Measurements from ENCODE around the gene COPZ2.

The COPZ2 gene

GRCh38 chr17:48064638-48065037, 27.0 kb upstream of the COPZ2 start:
- Mint-ChIP-seq H3K4me1 (peaks cover 3% of the 10 kb centered on the region), H3K27ac (peak overlapping the region; percentile 17), H3K4me3 (no peak overlapping the region), H3K36me3 (peaks cover 15% of the 10 kb centered on the region), H3K27me3 (no peaks in the 10 kb centered on the region), H3K9me3 (no peaks in the 10 kb centered on the region)
- ATAC-seq (ENCODE audit: low read depth) = no peak
- DNase-seq (ENCODE audit: low spot score in 2 of 2) = no peak

DNA sequence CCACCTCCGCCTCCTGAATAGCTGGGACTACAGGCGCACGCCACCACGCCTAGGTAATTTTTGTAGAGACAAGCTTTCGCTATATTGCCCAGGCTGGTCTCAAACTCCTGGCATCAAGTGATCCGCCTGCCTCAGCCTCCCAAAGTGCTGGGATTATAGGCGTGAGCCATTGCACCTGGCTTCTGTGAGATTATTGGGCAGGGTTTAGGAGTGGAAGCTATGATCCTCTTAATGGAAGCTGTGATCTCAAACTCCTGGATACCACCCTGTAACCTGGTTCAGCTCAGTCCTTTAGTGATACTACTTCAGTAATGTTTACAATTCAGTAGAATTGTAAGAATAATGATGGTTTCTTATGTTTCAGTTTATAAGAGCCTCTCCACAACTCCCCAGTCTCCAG, 24.7 kb upstream of the COPZ2 start:
- Mint-ChIP-seq H3K9me3 (no peaks in the 10 kb centered on the region), H3K4me3 (no peak overlapping the region), H3K4me1 (peaks cover 6% of the 10 kb centered on the region), H3K36me3 (peaks cover 24% of the 10 kb centered on the region), H3K27ac (no peak overlapping the region), H3K27me3 (no peaks in the 10 kb centered on the region)
- DNase-seq (ENCODE audit: low spot score in 2 of 2) (no peak), ATAC-seq (ENCODE audit: low read depth) (no peak)

DNA sequence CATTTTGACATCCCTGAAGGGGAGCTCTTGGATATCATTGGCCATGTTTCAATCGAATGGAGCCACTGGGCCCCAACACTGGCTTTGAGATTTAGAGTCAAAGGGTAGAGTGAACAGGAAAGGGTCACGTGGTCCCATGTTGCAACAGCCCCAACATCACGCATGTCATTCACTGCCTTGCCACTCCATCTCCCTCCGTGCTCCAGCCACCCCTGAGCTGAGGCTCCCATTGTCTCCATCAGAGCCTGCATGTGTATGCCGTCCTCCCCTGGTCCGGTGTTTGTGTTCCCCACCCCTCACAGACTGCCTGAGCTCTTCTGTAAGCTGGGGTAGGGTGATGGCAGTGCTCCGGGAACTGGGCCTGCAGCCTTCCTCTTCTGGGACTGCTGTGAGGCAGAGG, 22.7 kb upstream of the COPZ2 start:
- no peak overlapping the region for H3K27ac Mint-ChIP-seq
- DNase-seq (ENCODE audit: low spot score in 2 of 2) = no peak

DNA sequence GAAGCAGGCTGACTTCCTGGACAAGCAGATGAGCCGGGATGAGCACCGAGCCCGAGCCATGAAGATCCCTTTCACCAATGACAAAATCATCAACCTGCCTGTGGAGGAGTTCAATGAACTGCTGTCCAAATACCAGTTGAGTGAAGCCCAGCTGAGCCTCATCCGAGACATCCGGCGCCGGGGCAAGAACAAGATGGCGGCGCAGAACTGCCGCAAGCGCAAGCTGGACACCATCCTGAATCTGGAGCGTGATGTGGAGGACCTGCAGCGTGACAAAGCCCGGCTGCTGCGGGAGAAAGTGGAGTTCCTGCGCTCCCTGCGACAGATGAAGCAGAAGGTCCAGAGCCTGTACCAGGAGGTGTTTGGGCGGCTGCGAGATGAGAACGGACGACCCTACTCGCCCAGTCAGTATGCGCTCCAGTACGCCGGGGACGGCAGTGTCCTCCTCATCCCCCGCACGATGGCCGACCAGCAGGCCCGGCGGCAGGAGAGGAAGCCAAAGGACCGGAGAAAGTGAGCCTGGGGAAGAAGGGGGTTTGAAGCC, 21.6 kb upstream of the COPZ2 start:
- H3K36me3 Mint-ChIP-seq = peaks cover 33% of the 10 kb centered on the region
- H3K4me1 Mint-ChIP-seq = peaks cover 24% of the 10 kb centered on the region
- H3K4me3 Mint-ChIP-seq = no peak overlapping the region
- DNase-seq (ENCODE audit: low spot score in 2 of 2) = no peak
- H3K27me3 Mint-ChIP-seq = no peaks in the 10 kb centered on the region
- no peaks in the 10 kb centered on the region for H3K9me3 Mint-ChIP-seq
- ATAC-seq (ENCODE audit: low read depth) = no peak
- no peak overlapping the region for H3K27ac Mint-ChIP-seq

More for the DNA sequence above, 22.7 kb upstream of the COPZ2 start:
- Mint-ChIP-seq H3K36me3 (peaks cover 35% of the 10 kb centered on the region), H3K4me1 (peaks cover 22% of the 10 kb centered on the region), H3K4me3 (no peak overlapping the region), H3K9me3 (no peaks in the 10 kb centered on the region), H3K27me3 (no peaks in the 10 kb centered on the region)
- ATAC-seq (ENCODE audit: low read depth) = no peak

DNA sequence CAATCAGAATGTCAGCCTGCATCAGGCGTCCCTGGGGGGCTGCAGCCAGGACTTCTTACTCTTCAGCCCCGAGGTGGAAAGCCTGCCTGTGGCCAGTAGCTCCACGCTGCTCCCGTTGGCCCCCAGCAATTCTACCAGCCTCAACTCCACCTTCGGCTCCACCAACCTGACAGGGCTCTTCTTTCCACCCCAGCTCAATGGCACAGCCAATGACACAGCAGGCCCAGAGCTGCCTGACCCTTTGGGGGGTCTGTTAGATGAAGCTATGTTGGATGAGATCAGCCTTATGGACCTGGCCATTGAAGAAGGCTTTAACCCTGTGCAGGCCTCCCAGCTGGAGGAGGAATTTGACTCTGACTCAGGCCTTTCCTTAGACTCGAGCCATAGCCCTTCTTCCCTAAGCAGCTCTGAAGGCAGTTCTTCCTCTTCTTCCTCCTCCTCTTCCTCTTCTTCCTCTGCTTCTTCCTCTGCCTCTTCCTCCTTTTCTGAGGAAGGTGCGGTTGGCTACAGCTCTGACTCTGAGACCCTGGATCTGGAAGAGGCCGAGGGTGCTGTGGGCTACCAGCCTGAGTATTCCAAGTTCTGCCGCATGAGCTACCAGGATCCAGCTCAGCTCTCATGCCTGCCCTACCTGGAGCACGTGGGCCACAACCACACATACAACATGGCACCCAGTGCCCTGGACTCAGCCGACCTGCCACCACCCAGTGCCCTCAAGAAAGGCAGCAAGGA, 21.0 kb upstream of the COPZ2 start:
- Mint-ChIP-seq H3K36me3 (peaks cover 34% of the 10 kb centered on the region), H3K4me1 (peaks cover 26% of the 10 kb centered on the region)
- no peak for DNase-seq (ENCODE audit: low spot score in 2 of 2)

GRCh38 chr17:48057626-48058025, 20.0 kb upstream of the COPZ2 start:
- ATAC-seq (ENCODE audit: low read depth) (no peak), DNase-seq (ENCODE audit: low spot score in 2 of 2) (no peak)
- H3K9me3 Mint-ChIP-seq = no peaks in the 10 kb centered on the region
- H3K4me1 Mint-ChIP-seq = peaks cover 33% of the 10 kb centered on the region
- no peaks in the 10 kb centered on the region for H3K27me3 Mint-ChIP-seq
- peak overlapping the region; percentile 92 for H3K27ac Mint-ChIP-seq
- H3K4me3 Mint-ChIP-seq = no peak overlapping the region
- H3K36me3 Mint-ChIP-seq = peaks cover 37% of the 10 kb centered on the region

More for the DNA sequence above, 21.0 kb upstream of the COPZ2 start:
- Mint-ChIP-seq H3K4me3 (no peak overlapping the region), H3K27ac (peak overlapping the region; percentile 68), H3K9me3 (no peaks in the 10 kb centered on the region), H3K27me3 (no peaks in the 10 kb centered on the region)
- no peak for ATAC-seq (ENCODE audit: low read depth)

DNA sequence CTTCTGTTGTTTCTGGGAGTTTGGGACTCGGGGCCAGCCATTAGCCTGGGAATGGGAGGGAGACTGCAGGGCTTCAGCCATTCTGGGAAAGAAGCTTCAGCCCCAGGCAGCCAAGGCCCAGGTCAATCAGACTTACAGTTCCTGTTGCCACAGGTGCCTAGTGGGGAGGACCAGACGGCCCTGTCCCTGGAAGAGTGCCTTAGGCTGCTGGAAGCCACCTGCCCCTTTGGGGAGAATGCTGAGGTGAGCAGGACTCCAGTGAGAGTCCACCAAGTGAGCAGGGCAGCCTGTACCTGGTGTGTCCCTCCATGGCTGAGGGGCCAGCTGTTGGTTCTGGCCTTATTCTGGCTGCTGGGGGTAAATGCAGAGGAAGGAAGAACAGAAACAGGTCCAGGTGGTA, 19.3 kb upstream of the COPZ2 start:
- Mint-ChIP-seq H3K9me3 (no peaks in the 10 kb centered on the region), H3K4me3 (no peak overlapping the region), H3K27ac (peak overlapping the region; percentile 92), H3K36me3 (peaks cover 36% of the 10 kb centered on the region), H3K27me3 (no peaks in the 10 kb centered on the region), H3K4me1 (peaks cover 39% of the 10 kb centered on the region)
- no peak for DNase-seq (ENCODE audit: low spot score in 2 of 2)
- ATAC-seq (ENCODE audit: low read depth) = no peak

DNA sequence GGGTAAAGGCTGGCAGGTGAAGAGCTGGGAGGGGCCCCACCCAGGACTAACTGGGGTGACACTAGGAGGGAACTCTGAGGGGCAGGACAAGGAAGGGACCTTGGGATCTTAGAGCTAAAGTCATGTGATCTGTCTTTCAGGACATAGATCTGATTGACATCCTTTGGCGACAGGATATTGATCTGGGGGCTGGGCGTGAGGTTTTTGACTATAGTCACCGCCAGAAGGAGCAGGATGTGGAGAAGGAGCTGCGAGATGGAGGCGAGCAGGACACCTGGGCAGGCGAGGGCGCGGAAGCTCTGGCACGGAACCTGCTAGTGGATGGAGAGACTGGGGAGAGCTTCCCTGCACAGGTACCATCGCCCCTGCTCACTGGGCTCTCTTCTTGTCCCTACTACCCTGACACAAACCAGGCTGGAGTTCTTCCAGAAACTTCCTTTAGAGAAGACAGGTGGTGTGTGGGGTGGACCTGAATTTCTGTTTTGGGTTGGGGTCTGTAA, 18.7 kb upstream of the COPZ2 start:
- peak overlapping the region; percentile 74 for H3K4me3 Mint-ChIP-seq
- peaks cover 40% of the 10 kb centered on the region for H3K36me3 Mint-ChIP-seq
- H3K4me1 Mint-ChIP-seq = peaks cover 44% of the 10 kb centered on the region
- no peak for DNase-seq (ENCODE audit: low spot score in 2 of 2)
- no peaks in the 10 kb centered on the region for H3K27me3 Mint-ChIP-seq
- no peaks in the 10 kb centered on the region for H3K9me3 Mint-ChIP-seq
- no peak for ATAC-seq (ENCODE audit: low read depth)
- H3K27ac Mint-ChIP-seq = peak overlapping the region; percentile 92

GRCh38 chr17:48055531-48056245, 18.1 kb upstream of the COPZ2 start:
- H3K4me1 Mint-ChIP-seq = peaks cover 47% of the 10 kb centered on the region
- peak overlapping the region; percentile 74 for H3K4me3 Mint-ChIP-seq
- peak; percentile 94 for ATAC-seq (ENCODE audit: low read depth)
- H3K36me3 Mint-ChIP-seq = peaks cover 41% of the 10 kb centered on the region
- no peaks in the 10 kb centered on the region for H3K9me3 Mint-ChIP-seq
- no peaks in the 10 kb centered on the region for H3K27me3 Mint-ChIP-seq
- no peak for DNase-seq (ENCODE audit: low spot score in 2 of 2)
- H3K27ac Mint-ChIP-seq = peak overlapping the region; percentile 92

DNA sequence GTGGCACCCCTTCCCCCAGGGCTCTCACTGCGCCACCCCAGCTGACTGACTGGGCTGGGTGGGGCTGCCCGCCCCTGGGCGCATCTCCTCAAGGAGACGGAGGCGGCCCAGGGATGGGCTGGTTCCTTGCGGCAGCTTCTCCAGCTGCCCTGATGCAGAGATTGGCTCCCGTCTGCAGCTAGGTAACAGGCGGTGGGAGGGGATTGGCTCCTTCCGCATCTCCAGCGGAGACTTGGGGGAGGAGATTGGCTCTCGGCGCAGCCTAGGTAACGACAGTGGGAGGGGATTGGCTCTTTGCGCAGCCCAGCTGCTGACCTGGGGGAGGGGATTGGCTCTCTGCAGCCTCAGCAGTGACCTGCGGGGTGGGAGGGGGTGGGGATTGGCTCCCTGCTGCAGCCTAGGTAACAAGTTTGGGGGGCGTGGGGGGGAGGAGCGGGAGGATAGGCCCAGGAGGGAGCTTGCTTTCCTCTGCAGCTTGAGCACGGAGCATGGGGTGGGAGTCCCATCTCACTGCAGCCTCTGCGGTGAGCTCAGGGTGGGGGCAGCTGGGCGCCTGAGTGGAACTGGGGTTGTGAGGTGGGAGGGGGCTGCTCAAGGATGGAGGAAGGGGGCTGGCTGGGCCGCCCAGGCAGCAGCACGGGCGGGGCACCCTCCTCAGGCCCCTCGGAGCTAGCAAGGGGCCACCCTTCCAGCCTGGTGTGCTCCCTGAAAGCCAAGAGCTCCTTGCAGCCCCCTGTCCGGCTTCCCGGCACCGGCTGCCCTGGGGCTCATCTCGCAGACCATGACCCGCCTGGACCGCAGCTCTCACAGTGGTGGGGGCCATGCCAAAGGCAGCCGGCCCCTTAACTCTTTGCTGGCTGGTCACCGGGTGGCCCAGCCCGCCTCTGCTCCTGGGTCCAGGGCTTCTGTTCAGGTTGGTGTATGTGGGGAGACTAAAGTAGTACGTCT, 16.9 kb upstream of the COPZ2 start:
- no peak for ATAC-seq (ENCODE audit: low read depth)
- H3K9me3 Mint-ChIP-seq = no peaks in the 10 kb centered on the region
- H3K4me3 Mint-ChIP-seq = peak overlapping the region; percentile 74
- no peaks in the 10 kb centered on the region for H3K27me3 Mint-ChIP-seq
- H3K4me1 Mint-ChIP-seq = peaks cover 53% of the 10 kb centered on the region
- H3K36me3 Mint-ChIP-seq = peaks cover 41% of the 10 kb centered on the region
- H3K27ac Mint-ChIP-seq = peak overlapping the region; percentile 92
- no peak for DNase-seq (ENCODE audit: low spot score in 2 of 2)

- H3K9me3 Mint-ChIP-seq = no peaks in the 10 kb centered on the region
- ATAC-seq (ENCODE audit: low read depth) = no peak
- H3K27me3 Mint-ChIP-seq = no peaks in the 10 kb centered on the region
- no peak for DNase-seq (ENCODE audit: low spot score in 2 of 2)
- peaks cover 58% of the 10 kb centered on the region for H3K4me1 Mint-ChIP-seq
- H3K36me3 Mint-ChIP-seq = peaks cover 36% of the 10 kb centered on the region
- H3K27ac Mint-ChIP-seq = peak overlapping the region; percentile 31
- peak overlapping the region; percentile 29 for H3K4me3 Mint-ChIP-seq
Observed at GRCh38 chr17:48053758-48054237, 16.2 kb upstream of the COPZ2 start.

DNA sequence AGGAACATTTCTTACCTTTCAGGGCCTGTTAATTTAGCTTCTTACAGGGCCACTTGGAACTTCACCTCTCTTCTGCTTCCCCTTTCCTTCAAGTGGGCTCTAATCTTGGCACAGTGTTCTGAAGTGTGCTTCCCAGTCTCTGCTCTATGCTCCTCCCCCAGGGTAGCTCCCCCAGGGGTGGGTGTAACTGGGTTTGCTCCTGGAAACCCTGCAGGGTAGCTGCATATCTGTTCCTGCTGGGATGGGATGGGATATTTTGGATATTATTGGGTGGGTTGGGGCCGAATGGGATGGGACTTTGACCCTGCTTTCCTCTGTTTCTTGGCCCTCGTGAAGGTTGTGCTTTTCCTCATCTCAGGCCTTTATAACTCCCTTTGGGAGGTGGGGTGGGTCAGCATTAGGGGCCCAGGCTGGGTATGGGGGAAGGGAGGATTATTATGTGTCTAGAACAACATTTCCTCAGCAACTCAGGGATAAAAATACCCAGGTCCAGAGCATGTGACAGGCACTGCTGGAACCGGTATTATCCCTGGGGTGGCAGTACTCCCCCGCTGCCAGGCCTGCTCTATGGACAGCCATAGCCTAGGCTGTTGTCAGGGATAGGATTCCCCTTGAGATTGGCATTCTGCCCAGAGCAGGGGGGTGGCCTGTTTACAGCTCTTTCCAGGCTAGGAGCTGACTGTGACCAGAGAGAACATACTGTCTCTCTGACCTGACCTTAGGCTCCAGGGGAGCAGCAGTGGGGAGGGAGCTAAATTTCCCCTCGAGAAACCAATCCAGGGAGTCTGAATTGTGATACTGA, 15.6 kb upstream of the COPZ2 start:
- Mint-ChIP-seq H3K27me3 (no peaks in the 10 kb centered on the region), H3K4me3 (peak overlapping the region; percentile 29), H3K9me3 (no peaks in the 10 kb centered on the region), H3K4me1 (peaks cover 56% of the 10 kb centered on the region), H3K36me3 (peaks cover 31% of the 10 kb centered on the region), H3K27ac (peak overlapping the region; percentile 64)
- ATAC-seq (ENCODE audit: low read depth) = no peak
- DNase-seq (ENCODE audit: low spot score in 2 of 2) = no peak

Data from memory B cell (primary cell).